Stimulated activated CD8-positive, alpha-beta memory T cell treated with anti-CD3 and anti-CD28 coated beads, Interleukin-4, amount 100 ng/mL, for 24 hours (primary cell): ENCODE data around the gene USP49.

Experiments used
- DNase-seq: peaks from one replicate; pipeline ENCODE4 v3.0.0-alpha.2; 2020; ENCODE audit warnings: low read depth

USP49 gene

GRCh38 chr6:41874741-41875140, 20.4 kb downstream of the USP49 start:
- DNase-seq = no peak

GRCh38 chr6:41872147-41872546, 23.0 kb downstream of the USP49 start:
- no peak for DNase-seq

DNA sequence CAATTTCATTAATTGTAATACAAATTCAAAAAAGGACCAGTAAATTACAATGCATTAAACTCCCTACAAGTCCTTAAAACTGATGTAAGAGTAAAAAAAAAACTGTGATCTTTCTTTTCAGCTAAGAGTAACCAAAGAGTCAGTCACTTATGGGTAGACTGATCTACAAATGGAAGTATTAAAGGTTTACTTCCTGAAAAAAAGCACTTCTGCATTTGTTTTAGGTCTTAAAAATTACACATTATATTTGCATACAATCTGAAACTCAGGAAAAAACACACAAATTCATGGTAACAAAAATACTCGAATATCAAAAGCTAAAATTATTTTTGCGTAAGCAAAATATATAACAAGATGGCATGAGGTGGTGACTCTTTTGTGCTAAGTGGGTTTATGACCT, 23.5 kb downstream of the USP49 start:
- DNase-seq = no peak

- no peak for DNase-seq
Observed at GRCh38 chr6:41859356-41859755, 35.8 kb downstream of the USP49 start.

DNA sequence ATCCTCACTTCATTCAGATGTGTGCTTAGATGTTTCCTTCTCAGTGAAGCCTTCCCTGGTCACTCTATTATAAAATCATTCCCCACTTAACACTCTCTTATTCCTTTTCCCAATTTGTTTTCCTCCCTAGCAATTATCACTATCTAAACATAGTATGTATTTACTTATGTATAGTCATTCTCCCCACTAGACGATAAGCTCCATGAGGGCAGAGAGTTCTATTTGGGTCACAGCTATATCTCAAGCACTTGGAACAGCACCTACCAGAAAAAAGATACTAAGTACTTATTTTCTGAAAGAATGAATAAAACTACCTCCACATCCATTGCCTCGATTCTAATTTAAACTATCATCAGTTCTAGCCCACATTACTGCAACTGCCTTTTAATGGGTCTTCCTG, 36.5 kb downstream of the USP49 start:
- DNase-seq = no peak

DNA sequence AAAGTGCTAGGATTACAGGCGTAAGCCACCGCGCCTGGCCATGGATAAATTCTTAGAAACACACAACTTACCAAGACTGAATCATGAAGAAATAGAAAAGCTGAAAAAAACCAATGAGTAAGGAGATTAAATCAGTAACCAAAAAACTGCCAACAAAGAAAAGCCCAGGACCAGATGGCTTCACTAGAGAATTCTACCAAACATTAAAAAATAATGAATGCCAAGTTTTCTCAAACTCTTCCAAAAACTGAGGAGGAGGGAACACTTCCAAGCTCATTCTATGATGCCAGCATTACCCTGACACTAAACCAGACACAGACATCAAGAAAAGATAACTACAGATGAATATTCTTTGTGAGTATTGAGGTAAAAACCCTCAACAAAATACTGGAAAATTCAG, 44.3 kb downstream of the USP49 start:
- no peak for DNase-seq

- DNase-seq = peak; percentile 21
Observed at GRCh38 chr6:41846666-41847237, 48.4 kb downstream of the USP49 start.

DNA sequence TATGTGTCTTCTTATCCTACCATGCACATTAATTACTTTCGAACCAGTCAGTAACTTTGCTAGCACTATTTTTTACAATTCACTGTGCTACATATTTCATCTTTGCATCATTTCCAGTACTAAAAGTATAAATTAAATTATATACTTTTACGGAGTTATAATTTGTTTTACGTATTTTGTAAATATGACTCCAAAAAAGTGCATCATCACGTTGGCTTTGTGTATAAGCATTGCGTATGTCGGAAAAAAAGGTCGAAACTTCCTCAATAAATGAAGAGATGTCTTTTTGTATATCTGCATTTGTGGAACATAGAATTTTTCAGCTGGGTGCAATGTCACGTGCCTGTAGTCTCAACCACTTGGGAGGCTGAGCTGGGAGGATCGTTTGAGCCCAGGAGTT, 52.0 kb downstream of the USP49 start:
- DNase-seq = no peak

DNA sequence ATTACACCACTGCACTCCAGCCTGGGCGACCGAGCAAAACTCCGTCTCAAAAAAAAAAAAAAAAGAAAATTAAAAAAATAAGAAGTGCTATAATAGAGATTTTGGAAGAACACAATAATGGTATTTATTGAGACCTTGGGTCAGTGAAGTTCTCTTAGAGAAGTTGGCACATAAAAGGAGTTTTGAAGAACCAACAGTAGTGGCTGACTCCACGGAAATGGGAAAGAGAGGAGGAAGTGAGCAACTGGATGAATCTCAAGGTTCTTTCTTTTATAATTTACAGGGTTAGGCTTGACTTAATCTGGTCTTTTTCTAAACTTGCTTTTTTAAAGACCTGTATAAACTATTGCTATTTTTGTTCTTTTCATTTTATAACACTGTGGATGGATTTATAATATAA, 54.8 kb downstream of the USP49 start:
- DNase-seq = no peak

- no peak for DNase-seq
Observed at GRCh38 chr6:41836660-41837052, 58.5 kb downstream of the USP49 start.

DNA sequence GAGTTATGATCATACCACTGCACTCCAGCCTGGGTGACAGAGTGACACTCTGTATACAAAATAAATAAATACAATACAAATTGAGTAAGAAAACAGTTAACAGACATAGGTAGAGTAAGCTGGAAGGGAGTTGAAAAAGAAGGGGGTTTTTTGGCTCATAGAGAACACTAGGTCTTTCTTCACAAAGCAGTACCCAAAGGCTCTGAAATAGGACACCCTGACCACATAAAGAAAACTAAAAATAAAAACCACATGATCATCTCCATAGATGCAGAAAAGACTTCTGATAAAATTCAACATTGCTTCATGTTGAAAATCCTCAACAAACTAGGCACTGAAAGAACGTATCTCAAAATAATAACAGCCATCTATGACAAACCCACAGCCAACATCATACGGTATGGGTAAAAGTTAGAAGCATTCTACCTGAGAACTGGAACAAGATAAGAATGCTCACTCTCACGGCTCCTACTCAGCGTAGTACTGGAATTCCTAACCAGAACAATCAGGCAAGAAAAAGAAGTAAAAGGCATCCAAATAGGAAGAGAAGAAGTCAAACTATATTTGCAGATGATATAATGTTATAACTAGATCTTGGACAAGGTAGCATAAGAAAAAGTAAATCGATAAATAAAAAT, 59.0 kb downstream of the USP49 start:
- no peak for DNase-seq

DNA sequence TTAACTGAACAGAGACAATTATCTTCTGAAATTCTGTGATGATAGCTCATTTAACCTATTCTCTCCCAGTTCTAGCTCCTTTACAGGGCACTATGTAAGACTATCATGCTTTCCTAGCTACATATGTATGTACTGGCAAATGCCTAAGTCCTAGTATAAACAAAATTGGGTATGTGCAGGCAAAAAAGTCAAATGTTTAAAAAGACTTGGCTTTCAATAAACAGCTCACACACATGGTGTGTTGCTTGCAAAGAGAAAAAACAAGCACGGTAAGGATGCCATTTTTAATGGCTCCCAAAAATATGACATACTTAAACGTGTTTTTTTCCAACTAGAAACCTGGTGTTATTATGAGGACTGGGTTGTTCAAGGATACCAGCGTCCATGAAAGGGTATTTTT, 62.9 kb downstream of the USP49 start:
- no peak for DNase-seq

- DNase-seq = no peak
Observed at GRCh38 chr6:41826343-41827022, 68.7 kb downstream of the USP49 start.

DNA sequence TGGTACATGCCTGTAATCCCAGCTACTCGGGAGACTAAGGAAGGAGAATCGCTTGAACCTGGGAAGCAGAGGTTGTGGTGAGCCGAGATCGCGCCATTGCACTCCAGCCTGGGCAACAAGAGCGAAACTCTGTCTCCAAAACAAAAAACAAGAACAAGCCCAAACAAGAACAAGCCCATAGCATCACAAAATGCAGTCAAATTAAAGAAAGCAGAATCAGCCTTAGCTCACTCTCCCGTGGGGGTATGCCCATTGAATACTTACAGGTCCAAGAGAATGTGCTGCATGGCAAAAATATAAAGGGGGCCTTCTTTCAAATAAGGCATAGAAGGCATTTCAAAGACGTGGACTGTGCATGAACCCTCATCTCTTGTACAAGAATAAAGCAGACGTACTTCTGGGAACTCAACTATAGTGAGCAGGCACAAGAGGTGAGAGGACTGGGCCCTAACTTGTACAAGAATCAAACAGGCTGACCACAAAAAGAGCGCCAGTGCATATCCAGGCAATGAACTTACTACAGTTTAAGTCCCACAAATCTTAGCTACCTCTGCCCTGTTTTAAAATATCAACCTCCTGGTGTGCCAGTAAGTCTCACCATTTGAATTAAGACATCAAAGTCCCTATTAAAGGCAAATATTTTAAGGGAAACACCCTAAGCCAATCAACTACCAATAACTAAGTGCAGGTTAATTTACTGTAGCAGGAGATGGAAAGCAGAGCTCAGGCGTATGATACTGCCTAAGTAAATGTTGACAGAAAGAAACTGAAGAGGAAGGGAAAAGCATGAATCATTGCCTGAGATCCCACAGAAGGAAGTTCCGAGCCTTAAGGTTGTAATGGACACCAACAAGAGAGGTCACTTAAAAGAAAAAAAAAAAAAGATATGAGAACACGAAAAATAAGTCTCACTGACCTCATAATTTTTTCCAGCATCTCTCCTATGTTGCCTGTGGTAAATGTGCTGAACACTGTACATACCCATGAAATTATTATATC, 70.3 kb downstream of the USP49 start:
- no peak for DNase-seq

DNA sequence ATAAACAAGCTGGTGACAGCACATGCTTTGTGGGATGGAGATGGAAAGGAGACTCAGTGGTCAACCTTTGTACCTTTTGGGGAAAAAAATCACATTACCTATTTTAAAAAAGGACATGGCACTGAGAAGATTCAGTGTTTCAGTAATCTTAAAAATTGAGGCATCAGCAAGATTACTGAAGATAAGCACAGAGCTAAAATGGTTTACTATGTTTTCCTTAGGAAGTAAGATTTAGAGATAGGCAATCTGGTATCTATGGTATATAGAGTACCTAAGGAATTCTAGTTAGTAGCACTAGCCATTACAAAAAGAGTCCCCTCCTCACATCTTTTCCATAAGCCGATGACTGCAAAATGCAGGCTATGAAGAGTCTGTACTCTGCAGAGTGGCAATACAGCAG, 72.0 kb downstream of the USP49 start:
- DNase-seq = no peak

DNA sequence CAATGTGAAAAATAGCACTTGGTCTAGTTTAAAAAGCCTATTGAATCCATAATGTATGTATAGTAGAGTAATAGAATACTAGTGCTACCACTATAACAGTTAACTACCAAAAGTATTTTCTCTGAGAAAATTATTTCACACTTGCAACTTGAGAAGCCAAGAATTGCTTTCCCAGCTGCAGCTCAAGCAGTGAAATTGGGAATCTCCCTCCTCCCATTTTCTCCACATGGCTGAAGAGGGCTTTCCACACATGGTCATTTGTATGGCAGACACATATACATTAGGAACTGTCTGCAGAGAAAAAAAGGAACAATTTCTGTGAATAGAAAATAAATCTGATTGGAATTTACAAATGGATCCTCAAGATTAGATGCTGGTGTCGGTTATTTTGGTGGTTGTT, 73.2 kb downstream of the USP49 start:
- no peak for DNase-seq

GRCh38 chr6:41821266-41821665, 73.9 kb downstream of the USP49 start:
- no peak for DNase-seq

DNA sequence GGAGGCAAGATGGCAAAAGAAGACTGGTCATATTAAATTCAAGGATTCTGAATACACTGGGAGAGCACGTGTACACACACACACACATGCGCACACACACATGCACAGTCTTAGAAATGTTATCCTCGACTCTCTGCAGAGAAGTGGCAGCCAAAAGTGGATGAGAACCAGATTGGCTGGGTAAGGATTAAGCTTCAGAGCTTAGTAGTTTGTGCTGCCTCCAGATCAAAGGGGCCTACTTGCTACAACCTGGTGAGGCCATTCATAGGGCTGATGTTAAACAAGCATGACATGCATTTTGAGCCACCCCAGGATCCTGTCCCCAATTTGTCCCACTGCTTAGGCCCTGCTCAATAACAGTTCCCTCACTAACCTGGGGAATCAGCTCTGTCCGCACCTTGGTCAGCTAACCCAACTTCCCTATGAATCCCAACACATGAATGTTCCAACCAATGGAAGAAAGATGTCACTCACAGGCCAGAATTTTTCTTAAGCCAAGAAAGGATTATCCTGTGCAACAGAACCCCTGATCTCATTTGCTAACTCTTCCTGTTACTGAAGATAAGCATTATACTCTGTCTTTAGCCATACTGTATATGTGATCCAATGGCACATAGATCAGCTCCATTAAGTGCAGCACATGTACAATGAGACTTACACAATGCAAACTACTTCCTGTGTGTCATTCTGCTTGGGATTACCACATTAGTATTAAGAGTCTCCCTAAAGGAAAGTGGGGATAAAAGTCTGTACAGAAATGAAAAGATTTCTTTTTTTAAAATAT, 76.7 kb downstream of the USP49 start:
- no peak for DNase-seq

GRCh38 chr6:41815587-41815986, 79.6 kb downstream of the USP49 start:
- DNase-seq = no peak

GRCh38 chr6:41814629-41815028, 80.5 kb downstream of the USP49 start:
- DNase-seq = no peak

GRCh38 chr6:41813956-41814355, 81.2 kb downstream of the USP49 start:
- DNase-seq = no peak

DNA sequence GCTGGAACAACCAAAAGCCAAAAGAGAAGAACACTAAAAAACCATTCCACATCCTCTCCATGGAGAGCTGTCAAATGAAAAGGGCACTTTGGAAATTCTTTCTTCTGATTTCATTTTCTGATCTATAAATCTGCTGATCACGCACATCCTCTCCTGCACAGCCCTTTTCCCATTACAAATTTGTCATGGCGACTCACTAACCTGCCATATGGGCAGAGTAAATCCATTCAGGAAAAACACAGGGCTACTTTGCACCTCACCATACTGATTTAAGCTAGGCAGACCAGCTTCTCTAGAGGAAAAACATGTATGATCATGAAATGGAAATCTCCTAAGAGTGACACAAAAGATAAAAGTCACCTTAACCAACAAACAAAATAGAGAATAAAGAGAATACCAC, 81.7 kb downstream of the USP49 start:
- no peak for DNase-seq
